ENCODE data around the gene STPG3.

The STPG3 gene

DNA sequence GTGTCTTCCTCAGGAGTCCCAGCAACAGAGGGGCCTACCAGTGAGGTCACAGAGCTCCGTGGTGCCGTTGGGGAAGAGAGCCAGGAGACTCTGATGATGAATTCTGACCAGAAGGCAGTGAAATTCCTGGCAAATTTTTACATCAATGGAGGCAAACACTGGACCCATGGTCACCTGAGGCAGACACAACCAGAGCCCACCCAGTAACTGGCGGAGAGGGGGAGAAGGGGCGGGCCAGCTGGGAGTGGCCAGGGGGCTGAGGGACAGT, at the start of gene STPG3:
STPG3 (plus strand) TSS at position 93 of the 268 bp plus-strand sequence; CDS start at position 94, 1 bp downstream.
- H3K4me3 ChIP-seq (ENCODE audit: low read depth, low read length): no peak within 1 kb of the TSS
- DNase-seq (ENCODE audit: low read depth): no peak
- TF ChIP-seq, protein P1, sequence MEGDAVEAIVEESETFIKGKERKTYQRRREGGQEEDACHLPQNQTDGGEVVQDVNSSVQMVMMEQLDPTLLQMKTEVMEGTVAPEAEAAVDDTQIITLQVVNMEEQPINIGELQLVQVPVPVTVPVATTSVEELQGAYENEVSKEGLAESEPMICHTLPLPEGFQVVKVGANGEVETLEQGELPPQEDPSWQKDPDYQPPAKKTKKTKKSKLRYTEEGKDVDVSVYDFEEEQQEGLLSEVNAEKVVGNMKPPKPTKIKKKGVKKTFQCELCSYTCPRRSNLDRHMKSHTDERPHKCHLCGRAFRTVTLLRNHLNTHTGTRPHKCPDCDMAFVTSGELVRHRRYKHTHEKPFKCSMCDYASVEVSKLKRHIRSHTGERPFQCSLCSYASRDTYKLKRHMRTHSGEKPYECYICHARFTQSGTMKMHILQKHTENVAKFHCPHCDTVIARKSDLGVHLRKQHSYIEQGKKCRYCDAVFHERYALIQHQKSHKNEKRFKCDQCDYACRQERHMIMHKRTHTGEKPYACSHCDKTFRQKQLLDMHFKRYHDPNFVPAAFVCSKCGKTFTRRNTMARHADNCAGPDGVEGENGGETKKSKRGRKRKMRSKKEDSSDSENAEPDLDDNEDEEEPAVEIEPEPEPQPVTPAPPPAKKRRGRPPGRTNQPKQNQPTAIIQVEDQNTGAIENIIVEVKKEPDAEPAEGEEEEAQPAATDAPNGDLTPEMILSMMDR (IDR thresholded peaks at IDR 0.05; ENCODE audit: low read depth, low read length): no peak
- TF ChIP-seq POLR2A (IDR thresholded peaks at IDR 0.05; ENCODE audit: extremely low read depth, insufficient read length) (no peak), MYC (IDR thresholded peaks at IDR 0.05; ENCODE audit: low read depth, low read length) (no peak)
- TF ChIP-seq, protein P2, sequence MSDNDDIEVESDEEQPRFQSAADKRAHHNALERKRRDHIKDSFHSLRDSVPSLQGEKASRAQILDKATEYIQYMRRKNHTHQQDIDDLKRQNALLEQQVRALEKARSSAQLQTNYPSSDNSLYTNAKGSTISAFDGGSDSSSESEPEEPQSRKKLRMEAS (IDR thresholded peaks at IDR 0.05; ENCODE audit: low read depth, low read length): no peak

DNA sequence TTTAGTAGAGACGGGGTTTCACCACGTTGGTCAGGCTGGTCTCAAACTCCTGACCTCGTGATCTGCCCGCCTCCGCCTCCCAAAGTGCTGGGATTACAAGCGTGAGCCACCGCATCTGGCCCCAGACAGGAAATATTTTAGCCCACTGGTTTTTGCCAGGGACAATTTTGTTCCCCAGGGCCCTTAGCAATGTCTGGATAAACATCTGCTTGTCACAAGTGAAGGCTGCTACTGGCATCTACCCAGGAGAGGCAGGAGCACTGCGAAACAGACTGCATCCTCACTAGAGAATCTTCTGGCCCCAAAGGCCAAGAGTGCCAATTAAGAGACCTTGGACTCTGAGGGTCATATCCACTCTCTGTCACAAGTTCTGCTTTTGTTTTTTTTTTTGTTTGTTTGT, 48.1 kb upstream of the STPG3 start:
- TF ChIP-seq, protein P1 (IDR thresholded peaks at IDR 0.05; ENCODE audit: low read depth, low read length): no peak
- TF ChIP-seq, protein P2 (IDR thresholded peaks at IDR 0.05; ENCODE audit: low read depth, low read length): no peak
- TF ChIP-seq POLR2A (IDR thresholded peaks at IDR 0.05; ENCODE audit: extremely low read depth, insufficient read length): no peak
- no peak for TF ChIP-seq MYC (IDR thresholded peaks at IDR 0.05; ENCODE audit: low read depth, low read length)
- no peak for DNase-seq (ENCODE audit: low read depth)
- no peak overlapping the region for H3K4me3 ChIP-seq (ENCODE audit: low read depth, low read length)

DNA sequence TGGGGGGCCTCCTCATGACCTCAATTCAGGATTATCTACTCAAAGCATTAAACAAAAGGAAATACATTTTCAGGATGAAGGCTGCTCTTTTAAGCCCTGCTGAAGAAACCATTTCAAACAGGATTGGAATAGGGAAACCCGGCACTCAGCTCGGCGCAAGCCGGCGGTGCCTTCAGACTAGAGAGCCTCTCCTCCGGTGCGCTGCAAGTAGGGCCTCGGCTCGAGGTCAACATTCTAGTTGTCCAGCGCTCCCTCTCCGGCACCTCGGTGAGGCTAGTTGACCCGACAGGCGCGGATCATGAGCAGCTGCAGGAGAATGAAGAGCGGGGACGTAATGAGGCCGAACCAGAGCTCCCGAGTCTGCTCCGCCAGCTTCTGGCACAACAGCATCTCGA, 46.4 kb upstream of the STPG3 start:
- peak overlapping the region; percentile 99 for H3K4me3 ChIP-seq (ENCODE audit: low read depth, low read length)
- DNase-seq (ENCODE audit: low read depth): no peak
- TF ChIP-seq POLR2A (IDR thresholded peaks at IDR 0.05; ENCODE audit: extremely low read depth, insufficient read length) (no peak), MYC (IDR thresholded peaks at IDR 0.05; ENCODE audit: low read depth, low read length) (no peak)
- TF ChIP-seq, protein P1 (IDR thresholded peaks at IDR 0.05; ENCODE audit: low read depth, low read length): no peak
- TF ChIP-seq, protein P2 (IDR thresholded peaks at IDR 0.05; ENCODE audit: low read depth, low read length): no peak

DNA sequence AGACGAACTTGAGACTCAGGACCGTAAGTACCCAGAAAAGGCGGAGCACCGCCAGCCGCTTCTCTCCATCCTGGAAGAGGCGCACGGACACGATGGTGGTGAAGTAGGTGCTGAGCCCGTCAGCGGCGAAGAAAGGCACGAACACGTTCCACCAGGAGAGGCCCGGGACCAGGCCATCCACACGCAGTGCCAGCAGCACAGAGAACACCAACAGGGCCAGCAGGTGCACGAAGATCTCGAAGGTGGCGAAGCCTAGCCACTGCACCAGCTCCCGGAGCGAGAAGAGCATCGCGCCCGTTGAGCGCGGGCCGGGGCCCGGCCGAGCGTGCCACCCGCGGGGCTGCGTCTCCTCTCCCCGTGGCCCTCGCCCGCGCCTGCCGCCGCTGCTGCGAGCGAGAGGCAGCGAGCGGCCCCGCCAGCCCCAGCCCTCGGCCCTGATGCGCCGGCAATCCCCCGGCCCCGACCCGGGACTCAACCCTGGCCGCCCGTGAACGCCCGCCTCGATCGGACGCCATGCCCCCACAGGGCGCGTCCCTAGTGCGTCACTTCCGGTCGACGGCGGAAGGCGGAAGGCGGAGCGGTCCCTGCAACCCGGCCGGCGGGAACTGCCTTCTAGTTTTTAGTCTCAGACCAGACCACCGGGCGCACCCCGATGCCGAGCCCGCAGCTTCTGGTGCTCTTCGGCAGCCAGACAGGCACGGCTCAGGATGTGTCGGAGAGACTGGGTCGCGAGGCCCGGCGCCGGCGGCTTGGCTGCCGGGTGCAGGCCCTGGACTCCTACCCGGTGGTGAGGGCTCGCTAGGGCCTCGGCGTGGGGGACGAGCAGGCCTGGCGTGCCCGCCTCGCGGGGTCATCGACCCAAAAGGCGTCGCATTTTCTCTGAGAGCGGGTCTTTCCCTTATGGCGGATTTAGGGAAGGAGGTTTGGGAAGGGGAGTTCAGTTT, 45.7 kb upstream of the STPG3 start, which contains the start of the genes NDOR1 and TMEM203:
NDOR1 (plus strand) TSS at position 575 of the 944 bp plus-strand sequence; CDS start at position 653, 78 bp downstream.
TMEM203 (minus strand) TSS at position 523 of the 944 bp plus-strand sequence; CDS start at position 289, 234 bp downstream.
- TF ChIP-seq, protein P1 (IDR thresholded peaks at IDR 0.05; ENCODE audit: low read depth, low read length): no peak
- peak; percentile 88 for TF ChIP-seq MYC (IDR thresholded peaks at IDR 0.05; ENCODE audit: low read depth, low read length)
- TF ChIP-seq, protein P2 (IDR thresholded peaks at IDR 0.05; ENCODE audit: low read depth, low read length): peak; percentile 55; the same call in 1 of the 2 replicates
- TF ChIP-seq POLR2A (IDR thresholded peaks at IDR 0.05; ENCODE audit: extremely low read depth, insufficient read length): peak; percentile 43
- DNase-seq (ENCODE audit: low read depth): peak; percentile 89
- peak within 1 kb of the TSS; percentile 99 for H3K4me3 ChIP-seq (ENCODE audit: low read depth, low read length)

DNA sequence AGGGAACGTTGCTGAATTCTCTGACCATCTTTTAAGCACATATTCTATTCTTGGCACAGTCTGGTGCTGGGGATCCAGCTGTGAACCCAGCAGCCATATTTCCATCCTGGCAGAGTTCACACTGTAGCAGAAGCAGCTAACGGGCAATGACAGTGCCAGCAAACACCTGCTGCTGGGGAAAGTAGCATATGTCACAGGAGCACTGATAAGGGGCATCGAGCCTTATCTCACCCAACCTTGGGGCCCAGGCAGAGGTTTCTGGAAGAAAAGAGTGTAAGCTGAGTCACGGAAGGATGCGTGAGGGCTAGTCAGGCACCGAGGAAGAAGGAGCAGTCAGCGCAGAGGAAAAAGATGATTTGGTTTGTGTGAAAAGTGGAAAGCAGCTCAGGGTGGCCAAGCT, 44.5 kb upstream of the STPG3 start:
- no peak for DNase-seq (ENCODE audit: low read depth)
- TF ChIP-seq, protein P2 (IDR thresholded peaks at IDR 0.05; ENCODE audit: low read depth, low read length): no peak
- TF ChIP-seq, protein P1 (IDR thresholded peaks at IDR 0.05; ENCODE audit: low read depth, low read length): no peak
- TF ChIP-seq MYC (IDR thresholded peaks at IDR 0.05; ENCODE audit: low read depth, low read length) (no peak), POLR2A (IDR thresholded peaks at IDR 0.05; ENCODE audit: extremely low read depth, insufficient read length) (no peak)
- peak overlapping the region; percentile 99 for H3K4me3 ChIP-seq (ENCODE audit: low read depth, low read length)

All from NB4 (cell line).